HEK293 (cell line): ENCODE results near the gene PSAP.

ENCODE experiments used
- GLIS2 ChIP-seq: fragments of 450-650 bp; formaldehyde crosslinking; IDR thresholded peaks from 2 replicates; pipeline ENCODE4 v1.5.1; 2016; ENCODE audit warnings: missing biosample characterization, missing genetic modification characterization
- MEIS1 ChIP-seq: sonication (generic); formaldehyde crosslinking; IDR thresholded peaks from 2 replicates; pipeline ENCODE4 v1.8.1; 2022; ENCODE audit warnings: missing genetic modification reagents, mild to moderate bottlenecking, borderline replicate concordance
- MZF1 ChIP-seq: fragments of 450-650 bp; formaldehyde crosslinking; IDR thresholded peaks from 2 replicates; pipeline ENCODE4 v1.5.1; 2017; ENCODE audit warnings: missing biosample characterization, missing genetic modification characterization, borderline replicate concordance
- SALL2 ChIP-seq: fragments of 450-650 bp; formaldehyde crosslinking; IDR thresholded peaks from 2 replicates; pipeline ENCODE4 v1.5.0; 2017; ENCODE audit warnings: missing biosample characterization, mild to moderate bottlenecking, missing genetic modification characterization, borderline replicate concordance
- SP2 ChIP-seq: fragments of 450-650 bp; formaldehyde crosslinking; IDR thresholded peaks from 2 replicates; pipeline ENCODE4 v1.5.1; 2016; ENCODE audit warnings: missing biosample characterization, missing genetic modification characterization
- YY1 ChIP-seq: fragments of 450-650 bp; formaldehyde crosslinking; IDR thresholded peaks from 2 replicates; pipeline ENCODE4 v1.5.1; 2018; ENCODE audit warnings: missing biosample characterization, missing genetic modification characterization
- ZBTB20 ChIP-seq: fragments of 450-650 bp; formaldehyde crosslinking; IDR thresholded peaks from 2 replicates; pipeline ENCODE4 v1.5.1; 2016; ENCODE audit warnings: missing biosample characterization, missing genetic modification characterization
- ZNF175 ChIP-seq: fragments of 450-650 bp; formaldehyde crosslinking; IDR thresholded peaks from 2 replicates; pipeline ENCODE4 v1.5.1; 2016; ENCODE audit warnings: missing biosample characterization, missing genetic modification characterization
- ZNF341 ChIP-seq: fragments of 450-650 bp; formaldehyde crosslinking; IDR thresholded peaks from 2 replicates; pipeline ENCODE4; 2016; ENCODE audit warnings: low read depth, missing biosample characterization, missing genetic modification characterization
- ZNF350 ChIP-seq: fragments of 450-650 bp; formaldehyde crosslinking; IDR thresholded peaks from 2 replicates; pipeline ENCODE4 v1.5.0; 2017; ENCODE audit warnings: missing biosample characterization, mild to moderate bottlenecking, missing genetic modification characterization
- ZNF561 ChIP-seq: fragments of 450-650 bp; IDR thresholded peaks from 2 replicates; pipeline ENCODE4 v1.5.1; 2018; ENCODE audit warnings: missing biosample characterization, missing genetic modification characterization, borderline replicate concordance
- ZNF76 ChIP-seq: fragments of 450-650 bp; formaldehyde crosslinking; IDR thresholded peaks from 2 replicates; pipeline ENCODE4; 2016; ENCODE audit warnings: low read depth, missing biosample characterization, missing genetic modification characterization, borderline replicate concordance
- TF ChIP-seq, protein P1 (sequence below): fragments of 450-650 bp; formaldehyde crosslinking; IDR thresholded peaks from 2 replicates; pipeline ENCODE4 v1.5.1; 2016; ENCODE audit warnings: missing biosample characterization, missing genetic modification characterization
- TF ChIP-seq, protein P2 (sequence below): fragments of 450-650 bp; formaldehyde crosslinking; IDR thresholded peaks from 2 replicates; pipeline ENCODE4 v1.5.1; 2016; ENCODE audit warnings: missing biosample characterization, missing genetic modification characterization

DNA sequence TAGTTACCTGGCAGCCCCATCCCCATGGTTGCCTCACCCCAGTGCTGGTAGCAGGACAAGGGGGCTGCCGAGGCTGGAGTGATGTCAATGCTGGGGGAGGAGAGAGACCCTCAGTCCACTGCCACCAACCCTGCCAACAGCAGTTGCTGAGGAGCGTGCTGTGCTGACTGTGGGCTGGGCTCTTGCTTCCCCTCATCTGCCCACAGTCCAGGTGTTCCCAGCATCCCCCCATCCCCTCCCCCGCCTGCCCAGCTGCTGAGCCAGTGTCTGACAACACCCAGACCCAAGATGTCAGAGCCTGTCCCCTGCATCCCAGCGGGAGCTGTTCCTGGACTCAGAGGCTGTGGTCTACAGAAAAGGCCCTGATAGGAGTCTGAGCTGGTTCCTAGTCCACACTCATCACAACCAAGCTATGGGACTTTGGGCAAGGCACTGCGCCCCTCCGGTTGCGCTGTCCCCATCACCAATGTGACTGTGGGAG lies 14.6 kb upstream of the PSAP start:
- TF ChIP-seq ZNF175: no peak
- TF ChIP-seq, protein P1, sequence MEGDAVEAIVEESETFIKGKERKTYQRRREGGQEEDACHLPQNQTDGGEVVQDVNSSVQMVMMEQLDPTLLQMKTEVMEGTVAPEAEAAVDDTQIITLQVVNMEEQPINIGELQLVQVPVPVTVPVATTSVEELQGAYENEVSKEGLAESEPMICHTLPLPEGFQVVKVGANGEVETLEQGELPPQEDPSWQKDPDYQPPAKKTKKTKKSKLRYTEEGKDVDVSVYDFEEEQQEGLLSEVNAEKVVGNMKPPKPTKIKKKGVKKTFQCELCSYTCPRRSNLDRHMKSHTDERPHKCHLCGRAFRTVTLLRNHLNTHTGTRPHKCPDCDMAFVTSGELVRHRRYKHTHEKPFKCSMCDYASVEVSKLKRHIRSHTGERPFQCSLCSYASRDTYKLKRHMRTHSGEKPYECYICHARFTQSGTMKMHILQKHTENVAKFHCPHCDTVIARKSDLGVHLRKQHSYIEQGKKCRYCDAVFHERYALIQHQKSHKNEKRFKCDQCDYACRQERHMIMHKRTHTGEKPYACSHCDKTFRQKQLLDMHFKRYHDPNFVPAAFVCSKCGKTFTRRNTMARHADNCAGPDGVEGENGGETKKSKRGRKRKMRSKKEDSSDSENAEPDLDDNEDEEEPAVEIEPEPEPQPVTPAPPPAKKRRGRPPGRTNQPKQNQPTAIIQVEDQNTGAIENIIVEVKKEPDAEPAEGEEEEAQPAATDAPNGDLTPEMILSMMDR (tag by site-specific recombination): no peak
- no peak for TF ChIP-seq YY1
- TF ChIP-seq MEIS1 (CRISPR knock-in tag): no peak
- TF ChIP-seq ZBTB20 (tag by site-specific recombination): no peak
- no peak for TF ChIP-seq SP2 (tag by site-specific recombination)
- TF ChIP-seq, protein P2, sequence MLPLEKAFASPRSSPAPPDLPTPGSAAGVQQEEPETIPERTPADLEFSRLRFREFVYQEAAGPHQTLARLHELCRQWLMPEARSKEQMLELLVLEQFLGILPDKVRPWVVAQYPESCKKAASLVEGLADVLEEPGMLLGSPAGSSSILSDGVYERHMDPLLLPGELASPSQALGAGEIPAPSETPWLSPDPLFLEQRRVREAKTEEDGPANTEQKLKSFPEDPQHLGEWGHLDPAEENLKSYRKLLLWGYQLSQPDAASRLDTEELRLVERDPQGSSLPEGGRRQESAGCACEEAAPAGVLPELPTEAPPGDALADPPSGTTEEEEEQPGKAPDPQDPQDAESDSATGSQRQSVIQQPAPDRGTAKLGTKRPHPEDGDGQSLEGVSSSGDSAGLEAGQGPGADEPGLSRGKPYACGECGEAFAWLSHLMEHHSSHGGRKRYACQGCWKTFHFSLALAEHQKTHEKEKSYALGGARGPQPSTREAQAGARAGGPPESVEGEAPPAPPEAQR (tag by site-specific recombination): no peak
- TF ChIP-seq ZNF341 (tag by site-specific recombination): no peak
- no peak for TF ChIP-seq MZF1 (tag by site-specific recombination)
- TF ChIP-seq GLIS2 (tag by site-specific recombination): no peak
- TF ChIP-seq SALL2 (tag by site-specific recombination): no peak
- TF ChIP-seq ZNF561 (tag by site-specific recombination): no peak
- no peak for TF ChIP-seq ZNF350 (tag by site-specific recombination)
- no peak for TF ChIP-seq ZNF76 (tag by site-specific recombination)
